Fibroblast of upper back skin (primary cell): ENCODE data around the gene GNPTAB.

Experiments
- DNase-seq: peaks from one replicate; pipeline ENCODE4 v3.0.0-alpha.2; 2013

GNPTAB gene

DNA sequence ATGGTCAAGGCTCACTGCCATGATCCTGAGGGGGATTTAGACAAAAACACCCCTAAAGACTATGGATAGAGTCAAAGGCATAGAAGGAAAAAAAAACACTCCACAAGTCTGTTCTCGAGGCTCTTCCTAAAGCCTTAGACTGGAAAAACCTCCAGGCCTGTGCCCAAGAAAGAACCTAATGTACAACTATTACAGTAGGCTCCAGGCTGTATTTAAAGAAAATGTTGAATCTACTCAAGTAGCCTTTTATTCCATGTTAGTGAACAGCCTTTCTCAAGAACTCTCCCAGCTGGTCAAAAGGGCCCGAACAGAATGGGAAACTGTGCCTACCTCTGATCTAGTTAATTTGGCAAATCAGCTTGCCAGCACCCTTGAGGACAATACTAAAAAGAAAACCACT, 28.3 kb downstream of the GNPTAB start:
- no peak for DNase-seq

DNA sequence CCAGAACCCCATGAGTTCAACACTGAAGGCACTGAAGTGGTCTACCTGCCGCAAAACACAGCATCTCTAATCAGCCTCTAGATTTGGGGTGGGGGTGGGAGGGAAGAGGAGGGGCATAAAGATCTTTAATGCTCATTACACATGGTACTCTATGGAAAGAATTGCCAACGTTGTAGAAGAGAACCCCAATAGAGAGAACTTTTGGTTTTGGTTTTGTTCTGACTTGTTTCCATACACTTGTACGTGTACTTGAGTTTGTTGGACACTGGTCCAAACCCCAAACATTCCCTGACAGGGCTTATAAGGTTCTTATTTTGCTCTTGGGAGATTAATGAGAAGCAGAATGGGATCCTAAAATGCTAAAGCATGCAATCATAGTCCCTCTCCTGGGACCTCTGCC, 31.0 kb downstream of the GNPTAB start:
- no peak for DNase-seq

DNA sequence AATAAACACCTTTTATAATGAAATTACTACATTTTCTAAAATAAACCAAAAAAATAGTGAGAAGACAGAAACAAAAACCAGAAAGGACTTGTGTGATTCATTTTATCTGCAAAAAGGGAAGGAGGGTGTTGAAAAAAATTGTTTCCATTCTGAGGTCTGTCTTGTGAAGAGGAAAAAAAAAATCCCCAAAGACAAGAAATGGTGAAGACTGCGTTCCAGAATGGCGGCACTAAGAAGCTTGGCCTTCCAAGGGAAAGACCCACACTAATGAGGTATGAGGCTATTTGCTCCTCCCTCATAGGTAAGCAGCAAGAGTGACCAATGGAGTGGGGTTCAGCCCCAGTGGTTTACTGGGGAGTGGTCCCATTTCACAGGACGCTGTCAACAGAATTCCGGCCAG, 35.0 kb downstream of the GNPTAB start:
- no peak for DNase-seq

GRCh38 chr12:101795013-101795412, 35.7 kb downstream of the GNPTAB start:
- no peak for DNase-seq

DNA sequence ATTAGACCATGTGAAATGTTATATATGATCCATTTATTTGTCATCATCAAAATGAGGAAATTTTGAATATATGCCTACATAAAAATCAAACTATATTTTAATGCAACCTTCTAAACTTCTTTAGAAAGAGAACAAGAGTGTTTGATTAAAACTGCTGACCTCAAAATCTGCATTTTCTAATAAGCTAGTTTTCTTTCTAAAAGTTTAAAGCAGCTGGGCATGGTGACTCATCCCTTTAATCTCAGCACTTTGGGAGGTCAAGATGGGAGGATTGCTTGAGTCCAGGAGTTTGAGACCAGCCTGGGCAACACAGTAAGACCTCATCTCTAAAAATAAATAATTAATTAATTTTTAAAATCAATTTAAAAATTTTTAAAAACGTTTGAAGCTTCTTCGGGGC, 36.2 kb downstream of the GNPTAB start:
- DNase-seq = no peak

DNA sequence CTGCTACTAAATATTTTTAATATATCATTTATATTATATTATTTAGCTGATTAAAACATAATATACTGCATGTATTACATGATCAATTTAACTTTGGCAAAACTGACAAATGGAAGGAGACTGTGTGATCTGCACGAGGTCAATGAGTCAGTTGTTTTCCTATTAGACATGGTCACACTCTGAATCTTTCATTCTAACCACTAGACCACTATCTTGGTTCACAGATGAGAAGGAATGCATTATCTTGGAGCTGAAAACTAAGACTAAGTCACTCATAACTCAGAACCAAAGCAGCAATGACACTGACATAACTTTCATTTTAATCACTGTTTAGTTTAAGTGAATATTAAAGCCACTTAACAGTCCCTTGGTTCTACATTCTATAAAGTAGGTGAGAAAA, 37.4 kb downstream of the GNPTAB start:
- peak; percentile 56 for DNase-seq

- no peak for DNase-seq
These were observed 38.5 kb downstream of the GNPTAB start for GRCh38 chr12:101792046-101792931.

GRCh38 chr12:101789171-101789570, 41.6 kb downstream of the GNPTAB start:
- no peak for DNase-seq

- DNase-seq = peak; percentile 12
These were observed 45.1 kb downstream of the GNPTAB start for GRCh38 chr12:101785671-101786070.

GRCh38 chr12:101784376-101784775, 46.4 kb downstream of the GNPTAB start:
- DNase-seq = no peak

GRCh38 chr12:101783838-101784237, 46.9 kb downstream of the GNPTAB start:
- no peak for DNase-seq

GRCh38 chr12:101783150-101783549, 47.6 kb downstream of the GNPTAB start:
- DNase-seq = peak; percentile 70

- peak; percentile 75 for DNase-seq
These were observed 48.5 kb downstream of the GNPTAB start for GRCh38 chr12:101782273-101782731.

- no peak for DNase-seq
These were observed 48.9 kb downstream of the GNPTAB start for GRCh38 chr12:101781834-101782233.

- no peak for DNase-seq
These were observed 50.2 kb downstream of the GNPTAB start for GRCh38 chr12:101780599-101780998.

DNA sequence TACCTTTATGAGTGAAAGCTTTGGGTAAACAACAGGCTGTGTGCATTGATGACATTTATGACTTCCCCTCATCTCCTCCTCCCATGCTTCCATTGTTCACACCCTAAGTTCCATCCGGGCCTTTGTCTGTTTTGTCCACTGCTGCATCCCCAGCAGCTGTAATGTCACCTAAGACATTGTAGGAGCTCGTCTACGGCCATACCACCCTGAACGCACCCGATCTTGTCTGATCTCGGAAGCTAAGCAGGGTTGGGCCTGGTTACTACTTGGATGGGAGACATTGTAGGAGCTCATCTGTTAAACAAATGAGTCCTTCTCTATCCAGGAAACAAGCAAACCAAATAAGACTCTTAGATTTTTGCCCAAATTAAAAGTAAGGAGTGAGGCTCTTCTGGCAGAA, 51.1 kb downstream of the GNPTAB start:
- no peak for DNase-seq

- DNase-seq = no peak
These were observed 51.6 kb downstream of the GNPTAB start for GRCh38 chr12:101779200-101779599.

- no peak for DNase-seq
These were observed 52.8 kb downstream of the GNPTAB start for GRCh38 chr12:101777978-101778377.

- no peak for DNase-seq
These were observed 53.3 kb downstream of the GNPTAB start for GRCh38 chr12:101777485-101777884.

GRCh38 chr12:101775816-101776215, 54.9 kb downstream of the GNPTAB start:
- DNase-seq = no peak

DNA sequence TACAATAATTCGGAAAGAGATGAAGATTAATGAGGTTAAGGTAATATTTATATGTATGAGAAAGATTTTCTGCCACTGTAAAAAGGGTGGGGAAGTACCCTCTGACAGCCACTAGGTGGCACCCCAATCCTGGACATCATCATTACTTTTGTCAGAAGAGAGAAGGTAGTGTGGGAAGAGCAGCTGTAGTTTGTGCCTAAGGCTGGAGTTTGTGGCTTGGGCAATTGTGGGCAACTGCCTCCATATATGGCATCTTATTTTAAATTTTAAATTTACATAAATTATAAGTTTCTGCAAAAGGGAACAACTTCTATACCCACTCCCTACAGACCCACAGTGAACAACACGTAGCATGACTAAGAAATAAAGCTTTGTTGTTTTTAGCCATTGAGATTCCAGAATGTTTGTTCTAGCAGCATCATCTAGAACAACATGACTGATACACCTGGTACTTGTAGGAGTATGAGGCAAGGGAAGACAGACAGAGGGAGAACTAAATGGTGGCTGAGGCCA, 57.1 kb downstream of the GNPTAB start:
- peak; percentile 63 for DNase-seq

- no peak for DNase-seq
These were observed 58.6 kb downstream of the GNPTAB start for GRCh38 chr12:101772012-101772775.

GRCh38 chr12:101769865-101770264, 60.9 kb downstream of the GNPTAB start:
- no peak for DNase-seq

DNA sequence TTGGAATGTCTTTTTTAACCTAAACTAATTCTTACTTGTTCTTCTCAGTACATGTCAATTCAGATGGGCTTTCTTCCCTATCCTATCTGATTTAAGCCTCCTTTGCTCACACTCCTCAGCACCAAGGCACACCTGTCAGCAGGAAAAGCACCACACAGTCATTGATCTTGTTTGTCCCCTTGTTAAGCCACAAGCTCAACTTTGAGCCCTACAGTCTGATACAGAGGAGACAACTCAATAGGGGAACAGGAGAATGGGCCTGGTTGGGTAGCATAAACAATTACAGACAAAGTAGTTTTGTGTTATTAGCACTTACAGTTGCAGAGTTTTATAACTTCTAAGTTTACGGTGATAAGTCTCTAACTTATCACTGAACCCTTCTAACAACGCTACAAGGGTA, 62.0 kb downstream of the GNPTAB start:
- DNase-seq = no peak
